Thoracic aorta (tissue), 2 donors: ENCODE results near the gene FBXO24. TPM values are rescaled to one million over a fixed set of nuclear protein-coding genes. Genes with fewer than 3 reads are reported as not detected.

ENCODE experiments used
- ATAC-seq: fragments of 150-250 bp; one replicate; pipeline ENCODE4 v1.8.0; 2017; ENCODE audit warnings: low read depth; ENCODE audit not compliant: insufficient number of reproducible peaks, low FRiP score
- DNase-seq: peaks from one replicate; pipeline ENCODE4 v3.0.0-alpha.2; 2020; ENCODE audit warnings: low spot score
- H3K27ac ChIP-seq, 2 donors: fragments of 200-600 bp; sonication (generic); 1 replicate in 1 of 2; 2 replicates in 1 of 2; pipeline ENCODE4 v1.5.1; 2016; ENCODE audit warnings: mild to moderate bottlenecking in 2 of 2, moderate library complexity in 2 of 2
- H3K27me3 ChIP-seq: fragments of 200-600 bp; sonication (generic); replicated peaks from 2 replicates; pipeline ENCODE4 v1.6.0; 2016; ENCODE audit warnings: mild to moderate bottlenecking; ENCODE audit not compliant: insufficient read depth
- H3K36me3 ChIP-seq: fragments of 200-600 bp; sonication (generic); one replicate; pipeline ENCODE4 v1.5.1; 2016
- H3K4me1 ChIP-seq, 2 donors: fragments of 200-600 bp; sonication (generic); 1 replicate in 1 of 2; 2 replicates in 1 of 2; pipeline versions ENCODE4 v1.5.1 to v1.6.0; 2016; ENCODE audit warnings: low read depth in 2 of 2, mild to moderate bottlenecking in 1 of 2; ENCODE audit not compliant: control insufficient read depth in 1 of 2
- H3K4me3 ChIP-seq: fragments of 200-600 bp; sonication (generic); 2 replicates; pipeline ENCODE4 v1.5.1; 2016; ENCODE audit warnings: mild to moderate bottlenecking
- H3K9me3 ChIP-seq: fragments of 200-600 bp; sonication (generic); 2 replicates; pipeline ENCODE4 v1.5.1; 2016
- CTCF ChIP-seq: fragments of 200-600 bp; sonication (generic); IDR thresholded peaks from one replicate; pipeline ENCODE4 v1.5.1; 2019; ENCODE audit warnings: antibody characterized with exemption
- total RNA-seq, 2 donors: library from RNA; depleted of rRNA; stranded (reverse); fragments of >200 nt; gene quantifications; one replicate each; pipeline versions ENCODE4 v1.1.0 to v1.2.3, GENCODE V29; 2016

Gene FBXO24
- total RNA-seq, 2 donors from 2014 or later: not detected

- H3K4me1 ChIP-seq: no peaks in the 10 kb centered on the region
- H3K4me3 ChIP-seq: no peak overlapping the region
- no peak for TF ChIP-seq CTCF
- ATAC-seq: no peak
- no peak overlapping the region for H3K27ac ChIP-seq
- DNase-seq: no peak
- H3K36me3 ChIP-seq: peaks cover 56% of the 10 kb centered on the region
- H3K9me3 ChIP-seq: no peaks in the 10 kb centered on the region
- H3K27me3 ChIP-seq: no peaks in the 10 kb centered on the region
Observed at GRCh38 chr7:100575746-100576383, 10.3 kb upstream of the FBXO24 start.

DNA sequence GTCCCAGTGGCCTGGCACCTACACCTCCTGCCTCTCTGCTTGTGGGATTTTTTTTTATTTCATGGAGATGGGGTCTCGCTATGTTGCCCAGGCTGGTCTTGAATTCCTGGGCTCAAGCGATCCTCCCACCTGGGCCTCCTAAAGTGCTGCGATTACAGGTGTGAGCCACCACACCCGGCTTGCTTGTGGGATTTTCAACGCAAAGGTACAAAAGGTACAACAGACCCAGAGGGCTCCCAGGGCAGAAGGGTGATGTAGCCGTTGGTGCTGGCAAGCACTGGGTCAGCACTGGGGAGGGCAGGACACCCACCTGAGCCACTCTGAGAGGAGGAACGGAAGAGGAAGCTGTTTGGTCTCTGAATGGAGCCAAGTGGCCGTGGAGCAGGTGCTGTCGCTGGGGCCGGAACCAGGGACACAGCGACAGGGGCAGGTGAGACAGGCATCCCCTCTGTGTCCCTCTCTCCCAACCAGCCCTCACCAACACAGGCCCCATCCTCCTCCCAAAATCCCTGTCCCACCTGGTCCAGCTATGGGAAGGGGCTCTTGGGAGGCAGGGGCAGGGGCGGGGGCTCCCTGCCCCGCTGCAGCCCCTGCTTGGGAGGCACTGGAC, 9.6 kb upstream of the FBXO24 start:
- no peaks in the 10 kb centered on the region for H3K27me3 ChIP-seq
- TF ChIP-seq CTCF: no peak
- H3K4me3 ChIP-seq: no peak overlapping the region
- H3K27ac ChIP-seq: no peak overlapping the region
- no peaks in the 10 kb centered on the region for H3K4me1 ChIP-seq
- peaks cover 62% of the 10 kb centered on the region for H3K36me3 ChIP-seq
- DNase-seq (no peak), ATAC-seq (no peak)
- H3K9me3 ChIP-seq: no peaks in the 10 kb centered on the region

- H3K27me3 ChIP-seq: no peaks in the 10 kb centered on the region
- peaks cover 66% of the 10 kb centered on the region for H3K36me3 ChIP-seq
- TF ChIP-seq CTCF: no peak
- no peak overlapping the region for H3K4me3 ChIP-seq
- H3K27ac ChIP-seq: no peak overlapping the region
- DNase-seq: no peak
- H3K4me1 ChIP-seq: no peaks in the 10 kb centered on the region
- ATAC-seq: no peak
- no peaks in the 10 kb centered on the region for H3K9me3 ChIP-seq
Observed at GRCh38 chr7:100577103-100577502, 9.0 kb upstream of the FBXO24 start.

GRCh38 chr7:100577507-100577906, 8.6 kb upstream of the FBXO24 start:
- TF ChIP-seq CTCF: no peak
- Histone ChIP-seq H3K27me3 (no peaks in the 10 kb centered on the region), H3K4me3 (no peak overlapping the region), H3K36me3 (peaks cover 67% of the 10 kb centered on the region), H3K4me1 (no peaks in the 10 kb centered on the region), H3K9me3 (no peaks in the 10 kb centered on the region), H3K27ac (no peak overlapping the region)
- DNase-seq: no peak
- ATAC-seq: no peak

DNA sequence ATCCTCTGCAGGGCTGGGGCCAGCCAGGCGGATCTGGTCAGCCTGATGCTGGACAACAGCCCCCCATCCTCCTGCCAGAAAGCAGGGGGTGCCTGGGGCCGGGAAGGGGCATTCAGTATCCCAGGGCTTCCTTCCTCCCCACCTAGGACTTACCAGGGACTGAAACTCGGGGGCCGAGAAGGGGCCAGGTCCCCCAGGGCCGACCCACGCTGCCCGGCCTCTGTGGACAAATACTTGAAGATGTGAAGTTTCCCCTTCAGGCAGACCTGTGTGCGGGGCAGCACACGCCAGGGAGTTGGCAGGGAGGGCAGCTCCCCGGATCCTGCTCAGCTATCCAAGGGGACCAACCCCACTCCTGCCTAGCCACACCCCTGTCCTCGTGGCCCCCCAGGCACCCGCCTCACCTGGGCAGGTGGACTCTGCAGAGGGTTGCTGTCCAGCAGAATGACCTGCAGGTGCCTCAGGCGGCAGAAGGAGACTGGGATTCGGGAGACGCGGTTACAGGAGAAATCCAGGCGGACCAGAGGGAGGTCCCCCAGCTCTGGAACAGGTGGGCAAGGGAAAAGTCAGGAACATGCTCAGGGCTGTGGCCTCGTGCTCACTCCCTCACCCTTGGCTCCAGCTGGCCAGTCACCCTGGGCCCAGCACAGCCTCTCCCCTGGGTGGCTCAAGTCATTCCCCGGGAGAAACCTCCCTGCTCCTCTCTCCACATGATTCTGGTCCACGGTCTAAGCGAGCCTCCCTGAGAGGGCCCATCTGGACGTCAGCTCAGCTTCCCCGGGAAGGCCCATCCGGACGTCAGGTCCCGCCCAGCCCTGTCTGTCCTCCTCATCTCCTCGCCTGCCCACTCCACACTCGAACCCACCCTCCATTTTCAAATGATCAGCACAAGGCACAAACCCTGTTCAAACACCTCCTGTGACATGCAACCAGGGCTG, 7.6 kb upstream of the FBXO24 start:
- Histone ChIP-seq H3K36me3 (peaks cover 67% of the 10 kb centered on the region), H3K27me3 (no peaks in the 10 kb centered on the region)

More for the DNA sequence above, 7.6 kb upstream of the FBXO24 start:
- Histone ChIP-seq H3K9me3 (no peaks in the 10 kb centered on the region), H3K4me1 (peaks cover 0 to 6% of the 10 kb centered on the region in 2 donors), H3K4me3 (no peak overlapping the region), H3K27ac (no peak overlapping the region)
- ATAC-seq (no peak), DNase-seq (no peak)
- TF ChIP-seq CTCF: no peak
